SU-DHL-6 (cell line): ENCODE data around the gene NXPH4.

ENCODE experiments used
- CTCF ChIP-seq: fragments of 200-600 bp; sonication (generic); IDR thresholded peaks from one replicate; pipeline ENCODE4 v1.5.1; 2017; ENCODE audit warnings: antibody characterized with exemption, mild to moderate bottlenecking, low read length, moderate library complexity; ENCODE audit not compliant: insufficient read depth, poor library complexity, severe bottlenecking
- EZH2phosphoT487 ChIP-seq: fragments of 200-600 bp; sonication (generic), shearing (Covaris generic); conservative IDR thresholded peaks from 2 replicates; pipeline ENCODE4 v1.6.1; 2018; ENCODE audit warnings: mild to moderate bottlenecking, antibody characterized with exemption, low read length, moderate library complexity, mixed read lengths

GRCh38 chr12:57194253-57194652 lies 22.3 kb upstream of the NXPH4 start:
- TF ChIP-seq CTCF (no peak), EZH2phosphoT487 (no peak)
